Measurements from ENCODE around the gene EMC9. TPM values are rescaled to one million over a fixed set of nuclear protein-coding genes. Genes with fewer than 3 reads are reported as not detected.

Gene EMC9
- total and polyA plus RNA-seq, 4 donors = 4.6 to 29.4 (median 20.0) TPM

DNA sequence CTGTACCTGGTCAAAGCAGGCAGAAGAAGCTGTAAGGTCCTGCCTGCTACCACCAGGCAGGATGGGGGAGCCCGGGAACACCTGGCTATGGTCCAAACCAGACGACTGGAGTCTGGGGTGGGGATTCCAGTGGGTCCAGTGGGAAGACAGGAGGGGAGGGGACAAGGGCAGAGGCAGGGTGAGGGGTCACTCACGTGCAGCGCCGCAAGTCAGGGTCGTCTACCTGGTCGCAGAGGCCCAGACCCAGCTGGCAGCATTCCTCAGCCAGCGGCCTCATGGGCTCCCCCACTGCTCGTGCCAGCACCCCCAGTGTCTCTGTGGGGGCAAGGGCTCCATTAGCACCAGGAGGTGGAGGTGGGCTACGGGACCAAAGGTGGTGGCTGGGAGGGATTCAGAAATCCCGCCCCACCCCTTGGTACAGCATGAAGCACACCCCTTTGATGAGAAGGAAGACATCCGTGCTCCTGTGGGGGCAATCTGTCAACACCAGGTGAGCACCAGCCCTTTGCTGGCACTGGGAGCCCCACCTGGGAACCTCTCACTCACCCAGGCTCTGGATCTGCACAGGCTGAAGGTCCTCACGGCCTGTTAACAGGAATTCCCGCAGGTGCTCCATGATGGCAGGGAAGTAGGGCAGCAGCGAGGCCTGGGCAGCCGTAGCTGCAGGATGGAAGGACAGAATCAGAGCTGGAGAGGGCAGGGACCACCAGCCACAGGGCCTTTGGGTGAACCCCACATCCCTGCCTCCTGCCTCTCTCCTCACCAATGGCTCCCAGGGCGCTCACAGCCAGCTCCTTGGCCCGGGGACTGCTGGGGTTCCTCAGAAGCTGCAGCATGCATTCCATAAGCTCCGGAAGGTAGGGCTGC, 42.9 kb upstream of the EMC9 start:
- Histone ChIP-seq H3K9ac (ENCODE audit: insufficient read depth in 1 of 2, low read length in 2 of 2) (no peak overlapping the region), H3K9me3 (ENCODE audit: control insufficient read depth in 4 of 4, insufficient read depth in 3 of 4, low read length in 3 of 4) (no peaks in the 10 kb centered on the region), H3K27ac (ENCODE audit: low read depth in 1 of 2, low read length in 1 of 2) (no peak overlapping the region), H3K36me3 (ENCODE audit: control insufficient read depth in 4 of 4, insufficient read depth in 4 of 4, low read length in 4 of 4) (peaks cover 23 to 66% (median 28%) of the 10 kb centered on the region in 4 donors), H3K4me3 (no peak overlapping the region), H3K4me1 (ENCODE audit: control insufficient read depth in 5 of 5, insufficient read depth in 5 of 5, low read length in 5 of 5) (peaks cover 0 to 8% (median 5%) of the 10 kb centered on the region in 5 donors), H3K27me3 (ENCODE audit: control insufficient read depth in 3 of 3, insufficient read depth in 3 of 3, low read length in 2 of 3) (no peaks in the 10 kb centered on the region)
- TF ChIP-seq, protein P1, sequence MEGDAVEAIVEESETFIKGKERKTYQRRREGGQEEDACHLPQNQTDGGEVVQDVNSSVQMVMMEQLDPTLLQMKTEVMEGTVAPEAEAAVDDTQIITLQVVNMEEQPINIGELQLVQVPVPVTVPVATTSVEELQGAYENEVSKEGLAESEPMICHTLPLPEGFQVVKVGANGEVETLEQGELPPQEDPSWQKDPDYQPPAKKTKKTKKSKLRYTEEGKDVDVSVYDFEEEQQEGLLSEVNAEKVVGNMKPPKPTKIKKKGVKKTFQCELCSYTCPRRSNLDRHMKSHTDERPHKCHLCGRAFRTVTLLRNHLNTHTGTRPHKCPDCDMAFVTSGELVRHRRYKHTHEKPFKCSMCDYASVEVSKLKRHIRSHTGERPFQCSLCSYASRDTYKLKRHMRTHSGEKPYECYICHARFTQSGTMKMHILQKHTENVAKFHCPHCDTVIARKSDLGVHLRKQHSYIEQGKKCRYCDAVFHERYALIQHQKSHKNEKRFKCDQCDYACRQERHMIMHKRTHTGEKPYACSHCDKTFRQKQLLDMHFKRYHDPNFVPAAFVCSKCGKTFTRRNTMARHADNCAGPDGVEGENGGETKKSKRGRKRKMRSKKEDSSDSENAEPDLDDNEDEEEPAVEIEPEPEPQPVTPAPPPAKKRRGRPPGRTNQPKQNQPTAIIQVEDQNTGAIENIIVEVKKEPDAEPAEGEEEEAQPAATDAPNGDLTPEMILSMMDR (IDR thresholded peaks at IDR 0.05; ENCODE audit: control extremely low read depth, extremely low read depth) = no peak
- ATAC-seq (ENCODE audit: insufficient read depth, low FRiP score) (no peak), DNase-seq (no peak)
- 91 to 92% methylated on average over 19 of the region's 19 CpGs for WGBS, 2 donors

DNA sequence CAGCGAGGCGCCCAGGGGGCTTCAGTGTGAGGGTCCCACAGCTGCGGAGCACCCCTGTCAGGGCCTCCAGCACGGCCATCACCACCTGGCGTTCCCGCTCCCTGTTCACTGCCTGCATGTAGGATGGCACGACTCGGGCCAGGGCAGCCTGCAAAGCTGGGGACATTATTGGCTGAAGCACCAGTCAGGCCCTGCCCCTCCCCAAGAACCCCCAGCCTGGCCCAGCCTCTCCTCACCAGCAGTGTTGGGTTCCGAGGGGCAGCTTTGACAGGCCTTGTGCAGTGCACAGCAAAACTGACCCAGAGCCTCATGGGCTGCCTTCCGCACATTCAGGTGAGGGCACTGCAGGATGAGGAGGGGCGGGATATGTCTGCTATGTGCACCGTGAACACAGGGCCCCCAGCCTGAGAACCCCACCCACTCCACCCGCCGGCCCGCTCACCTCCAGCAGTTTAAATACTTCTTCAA, 41.7 kb upstream of the EMC9 start:
- Histone ChIP-seq H3K36me3 (ENCODE audit: control insufficient read depth in 4 of 4, insufficient read depth in 4 of 4, low read length in 4 of 4) (peaks cover 23 to 78% (median 28%) of the 10 kb centered on the region in 4 donors), H3K9ac (ENCODE audit: insufficient read depth in 1 of 2, low read length in 2 of 2) (no peak overlapping the region), H3K27me3 (ENCODE audit: control insufficient read depth in 3 of 3, insufficient read depth in 3 of 3, low read length in 2 of 3) (no peaks in the 10 kb centered on the region), H3K4me3 (no peak overlapping the region), H3K9me3 (ENCODE audit: control insufficient read depth in 4 of 4, insufficient read depth in 3 of 4, low read length in 3 of 4) (no peaks in the 10 kb centered on the region), H3K4me1 (ENCODE audit: control insufficient read depth in 5 of 5, insufficient read depth in 5 of 5, low read length in 5 of 5) (peaks cover 0 to 7% (median 5%) of the 10 kb centered on the region in 5 donors), H3K27ac (ENCODE audit: low read depth in 1 of 2, low read length in 1 of 2) (no peak overlapping the region)
- 90 to 95% methylated on average over 15 of the region's 15 CpGs for WGBS, 2 donors
- ATAC-seq (ENCODE audit: insufficient read depth, low FRiP score) = no peak
- TF ChIP-seq, protein P1 (IDR thresholded peaks at IDR 0.05; ENCODE audit: control extremely low read depth, extremely low read depth) = no peak
- DNase-seq = no peak

GRCh38 chr14:24182110-24182882, 40.9 kb upstream of the EMC9 start:
- WGBS, 2 donors = 84 to 90% methylated on average over 14 of the region's 14 CpGs
- Histone ChIP-seq H3K4me3 (no peak overlapping the region), H3K36me3 (ENCODE audit: control insufficient read depth in 4 of 4, insufficient read depth in 4 of 4, low read length in 4 of 4) (peaks cover 23 to 86% (median 28%) of the 10 kb centered on the region in 4 donors), H3K27me3 (ENCODE audit: control insufficient read depth in 3 of 3, insufficient read depth in 3 of 3, low read length in 2 of 3) (no peaks in the 10 kb centered on the region), H3K9me3 (ENCODE audit: control insufficient read depth in 4 of 4, insufficient read depth in 3 of 4, low read length in 3 of 4) (no peaks in the 10 kb centered on the region), H3K27ac (ENCODE audit: low read depth in 1 of 2, low read length in 1 of 2) (no peak overlapping the region), H3K9ac (ENCODE audit: insufficient read depth in 1 of 2, low read length in 2 of 2) (no peak overlapping the region), H3K4me1 (ENCODE audit: control insufficient read depth in 5 of 5, insufficient read depth in 5 of 5, low read length in 5 of 5) (no peaks in the 10 kb centered on the region)
- ATAC-seq (ENCODE audit: insufficient read depth, low FRiP score) = no peak
- DNase-seq = no peak
- TF ChIP-seq, protein P1 (IDR thresholded peaks at IDR 0.05; ENCODE audit: control extremely low read depth, extremely low read depth) = no peak
